T47D (cell line): ENCODE results near the gene CYP4B1.
"Not testable (repeated sequence)": the region's sequence is repeated elsewhere in the genome, so short reads cannot be mapped to it uniquely, and the experiment has no call there.

Source experiments
- DNase-seq, 2 experiments: peaks; one replicate each; pipeline versions ENCODE4 v3.0.0 to v3.0.0-alpha.2; 2011 to 2012; ENCODE audit warnings: low read depth in 1 of 2, low spot score in 1 of 2
- JUND ChIP-seq: IDR thresholded peaks from 2 replicates; pipeline ENCODE4 v1.6.1; 2012; ENCODE audit warnings: low read depth
- in situ Hi-C: cut with HindIII; loops from 2 replicates; pipeline ENCODE4 v1.10.0; 2016; ENCODE audit warnings: low sequenced_read_pairs, low pct_unique_long_range_greater_than_20kb

CYP4B1 gene

DNA sequence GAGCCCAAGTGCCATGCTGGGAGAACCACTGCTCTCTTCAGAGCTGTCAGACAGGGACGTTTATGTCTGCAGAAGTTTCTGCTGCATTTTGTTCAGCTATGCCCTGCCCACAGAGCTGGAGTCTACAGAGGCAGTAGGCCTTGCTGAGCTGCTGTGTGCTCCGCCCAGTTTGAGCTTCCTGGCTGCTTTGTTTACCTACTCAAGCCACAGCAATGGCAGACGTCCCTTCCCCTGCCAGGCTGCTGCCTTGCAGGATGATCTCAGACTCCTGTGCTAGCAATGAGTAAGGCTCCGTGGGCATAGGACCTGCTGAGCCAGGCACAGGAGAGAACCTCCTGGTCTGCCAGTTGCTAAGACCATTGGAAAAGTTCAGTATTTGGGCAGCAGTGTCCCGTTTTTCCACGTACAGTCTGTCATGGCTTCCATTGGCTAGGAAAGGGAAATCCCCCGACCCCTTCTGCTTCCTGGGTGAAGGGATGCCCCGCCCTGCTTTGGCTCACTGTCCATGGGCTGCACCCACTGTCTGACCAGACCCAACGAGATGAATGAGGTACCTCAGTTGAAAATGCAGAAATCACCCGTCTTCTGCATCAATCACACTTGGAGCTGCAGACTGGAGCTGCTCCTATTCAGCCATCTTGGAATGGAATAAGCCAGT, 31.9 kb downstream of the CYP4B1 start:
- DNase-seq: no peak
- no peak for TF ChIP-seq JUND
- in situ Hi-C loops: no loop called here

DNA sequence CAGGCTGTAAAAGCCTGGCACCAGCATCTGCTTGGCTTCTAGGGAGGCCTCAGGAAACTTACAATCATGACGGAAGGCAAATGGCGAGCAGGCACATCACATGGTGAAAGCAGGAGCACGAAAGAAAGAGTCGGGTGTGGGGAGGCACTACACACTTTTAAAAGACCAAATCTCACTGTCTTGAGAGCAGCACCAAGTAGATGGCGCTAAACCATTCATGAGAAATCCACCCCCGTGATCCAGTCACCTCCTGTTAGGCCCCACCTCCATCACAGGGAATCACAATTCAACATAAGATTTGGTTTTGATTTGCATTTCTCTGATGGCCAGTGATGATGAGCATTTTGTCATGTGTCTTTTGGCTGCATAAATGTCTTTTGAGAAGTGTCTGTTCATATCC, 36.6 kb downstream of the CYP4B1 start:
- DNase-seq, in situ Hi-C loops: not testable (repeated sequence)

DNA sequence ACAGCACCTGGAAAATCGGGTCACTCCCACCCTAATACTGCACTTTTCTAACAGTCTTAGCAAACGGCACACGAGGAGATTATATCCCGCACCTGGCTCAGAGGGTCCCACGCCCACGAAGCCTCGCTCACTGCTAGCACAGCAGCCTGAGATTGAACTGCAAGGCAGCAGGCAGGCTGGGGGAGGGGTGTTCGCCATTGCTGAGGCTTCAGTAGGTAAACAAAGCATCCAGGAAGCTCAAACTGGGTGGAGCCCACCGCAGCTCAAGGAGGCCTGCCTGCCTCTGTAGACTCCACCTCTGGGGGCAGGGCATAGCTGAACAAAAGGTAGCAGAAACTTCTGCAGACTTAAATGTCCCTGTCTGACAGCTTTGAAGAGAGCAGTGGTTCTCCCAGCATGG, 47.5 kb downstream of the CYP4B1 start:
- DNase-seq, in situ Hi-C loops: not testable (repeated sequence)

GRCh38 chr1:46857660-46858065, 58.8 kb downstream of the CYP4B1 start:
- DNase-seq, in situ Hi-C loops: not testable (repeated sequence)

GRCh38 chr1:46862348-46862747, 63.5 kb downstream of the CYP4B1 start:
- in situ Hi-C loops: no loop called here
- no peak for DNase-seq
- no peak for TF ChIP-seq JUND
